ENCODE measurements around the gene SLC35F3. TPM values are rescaled to one million over a fixed set of nuclear protein-coding genes. Genes with fewer than 3 reads are reported as not detected.

SLC35F3 gene
- total RNA-seq: 2.5 and 2.6 TPM in 2 replicates
- long read RNA-seq: 0 reads

- Mint-ChIP-seq H3K36me3 (ENCODE audit: low read depth) (no peaks in the 10 kb centered on the region), H3K9me3 (no peaks in the 10 kb centered on the region), H3K4me3 (peak within 1 kb of the TSS; percentile 85), H3K27ac (ENCODE audit: unreplicated experiment) (no peak within 1 kb of the TSS), H3K27me3 (ENCODE audit: low read depth) (peaks cover 87% of the 10 kb centered on the region), H3K4me1 (peaks cover 10% of the 10 kb centered on the region)
- TF ChIP-seq, protein P1, sequence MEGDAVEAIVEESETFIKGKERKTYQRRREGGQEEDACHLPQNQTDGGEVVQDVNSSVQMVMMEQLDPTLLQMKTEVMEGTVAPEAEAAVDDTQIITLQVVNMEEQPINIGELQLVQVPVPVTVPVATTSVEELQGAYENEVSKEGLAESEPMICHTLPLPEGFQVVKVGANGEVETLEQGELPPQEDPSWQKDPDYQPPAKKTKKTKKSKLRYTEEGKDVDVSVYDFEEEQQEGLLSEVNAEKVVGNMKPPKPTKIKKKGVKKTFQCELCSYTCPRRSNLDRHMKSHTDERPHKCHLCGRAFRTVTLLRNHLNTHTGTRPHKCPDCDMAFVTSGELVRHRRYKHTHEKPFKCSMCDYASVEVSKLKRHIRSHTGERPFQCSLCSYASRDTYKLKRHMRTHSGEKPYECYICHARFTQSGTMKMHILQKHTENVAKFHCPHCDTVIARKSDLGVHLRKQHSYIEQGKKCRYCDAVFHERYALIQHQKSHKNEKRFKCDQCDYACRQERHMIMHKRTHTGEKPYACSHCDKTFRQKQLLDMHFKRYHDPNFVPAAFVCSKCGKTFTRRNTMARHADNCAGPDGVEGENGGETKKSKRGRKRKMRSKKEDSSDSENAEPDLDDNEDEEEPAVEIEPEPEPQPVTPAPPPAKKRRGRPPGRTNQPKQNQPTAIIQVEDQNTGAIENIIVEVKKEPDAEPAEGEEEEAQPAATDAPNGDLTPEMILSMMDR (conservative IDR thresholded peaks at IDR 0.05): peak; percentile 69
- DNase-seq (ENCODE audit: low read depth, low spot score): peak; percentile 60
Measured at GRCh38 chr1:233904633-233905415, at the start of gene SLC35F3. Gene SLC35F3 (plus strand): TSS chr1:233904676.

GRCh38 chr1:233859446-233859845 lies 45.0 kb upstream of the SLC35F3 start:
- Mint-ChIP-seq H3K27me3 (ENCODE audit: low read depth) (peaks cover 17% of the 10 kb centered on the region), H3K4me3 (no peak overlapping the region), H3K27ac (ENCODE audit: unreplicated experiment) (no peak overlapping the region), H3K9me3 (peaks cover 4% of the 10 kb centered on the region), H3K36me3 (ENCODE audit: low read depth) (no peaks in the 10 kb centered on the region), H3K4me1 (no peaks in the 10 kb centered on the region)
- TF ChIP-seq, protein P1 (conservative IDR thresholded peaks at IDR 0.05): no peak
- DNase-seq (ENCODE audit: low read depth, low spot score): no peak

- DNase-seq (ENCODE audit: low read depth, low spot score): no peak
- Mint-ChIP-seq H3K36me3 (ENCODE audit: low read depth) (peaks cover 9% of the 10 kb centered on the region), H3K27ac (ENCODE audit: unreplicated experiment) (no peak overlapping the region), H3K27me3 (ENCODE audit: low read depth) (peaks cover 9% of the 10 kb centered on the region), H3K4me3 (no peak overlapping the region), H3K9me3 (peaks cover 16% of the 10 kb centered on the region), H3K4me1 (no peaks in the 10 kb centered on the region)
- TF ChIP-seq, protein P1 (conservative IDR thresholded peaks at IDR 0.05): no peak
Measured at GRCh38 chr1:233863901-233864545, 40.5 kb upstream of the SLC35F3 start.

GRCh38 chr1:233864578-233864977 lies 39.9 kb upstream of the SLC35F3 start:
- TF ChIP-seq, protein P1 (conservative IDR thresholded peaks at IDR 0.05): no peak
- Mint-ChIP-seq H3K4me1 (no peaks in the 10 kb centered on the region), H3K9me3 (peaks cover 16% of the 10 kb centered on the region), H3K4me3 (no peak overlapping the region), H3K36me3 (ENCODE audit: low read depth) (peaks cover 9% of the 10 kb centered on the region), H3K27me3 (ENCODE audit: low read depth) (peaks cover 6% of the 10 kb centered on the region), H3K27ac (ENCODE audit: unreplicated experiment) (no peak overlapping the region)
- DNase-seq (ENCODE audit: low read depth, low spot score): no peak

DNA sequence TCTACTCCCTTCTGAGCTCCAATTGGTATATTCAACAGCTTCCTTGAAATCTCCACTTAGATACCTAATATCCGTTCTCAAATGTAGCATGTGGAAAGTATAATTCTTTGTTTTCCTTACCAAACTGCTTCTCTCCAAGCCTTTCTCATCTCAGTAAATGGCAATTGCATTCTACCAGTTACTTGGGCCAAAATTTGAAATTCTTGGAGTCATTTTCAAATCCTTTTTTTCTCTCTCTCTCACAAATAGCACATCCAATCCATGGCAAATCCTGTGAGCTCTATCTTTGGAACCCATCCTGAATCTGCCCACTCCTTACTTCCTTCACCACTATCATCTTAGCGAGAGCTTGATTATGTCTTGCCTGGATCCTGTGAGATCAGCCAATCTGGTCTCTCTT lies 39.3 kb upstream of the SLC35F3 start:
- no peak for DNase-seq (ENCODE audit: low read depth, low spot score)
- Mint-ChIP-seq H3K4me1 (no peaks in the 10 kb centered on the region), H3K4me3 (no peak overlapping the region), H3K27ac (ENCODE audit: unreplicated experiment) (no peak overlapping the region), H3K36me3 (ENCODE audit: low read depth) (peaks cover 9% of the 10 kb centered on the region), H3K27me3 (ENCODE audit: low read depth) (peaks cover 6% of the 10 kb centered on the region), H3K9me3 (peaks cover 21% of the 10 kb centered on the region)
- TF ChIP-seq, protein P1 (conservative IDR thresholded peaks at IDR 0.05): no peak

Measured in neural crest cell (in vitro differentiated cells).